Measurements from ENCODE around the gene IL31.
A peak's percentile ranks its signal among the peaks of the same experiment; 100 is the strongest.

Gene IL31

DNA sequence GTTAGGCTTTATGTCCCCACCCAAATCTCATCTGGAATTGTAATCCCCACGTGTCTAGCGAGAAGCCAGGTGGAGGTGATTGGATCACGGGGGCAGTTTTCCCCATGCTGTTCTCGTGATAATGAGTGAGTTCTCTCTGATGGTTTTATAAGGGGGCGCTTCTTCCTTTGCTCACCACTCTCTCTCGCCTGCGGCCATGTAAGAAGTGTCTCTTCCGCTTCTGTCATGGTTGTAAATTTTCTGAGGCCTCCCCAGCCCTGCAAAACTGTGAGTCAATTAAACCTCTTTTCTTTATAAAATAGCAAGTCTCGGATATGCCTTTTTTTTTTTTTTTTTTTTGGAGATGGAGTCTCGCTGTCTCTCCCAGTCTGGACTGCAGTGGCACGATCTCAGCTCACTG is 13.3 kb downstream of the IL31 start:
- peak overlapping the region in 1 of 2 donors; percentile 96 for H3K27ac Mint-ChIP-seq
- no peak for DNase-seq
- H3K9me3 Mint-ChIP-seq, result no peaks in the 10 kb centered on the region
- peaks cover 5% of the 10 kb centered on the region for H3K36me3 Mint-ChIP-seq (ENCODE audit: insufficient read depth)
- H3K4me3 Mint-ChIP-seq, result no peak overlapping the region
- peaks cover 13 to 23% of the 10 kb centered on the region in 2 donors for H3K4me1 Mint-ChIP-seq (ENCODE audit: low read depth in 2 of 2)
- peaks cover 0 to 12% of the 10 kb centered on the region in 2 donors for H3K27me3 Mint-ChIP-seq
- no peak for ATAC-seq (replicated peaks)

DNA sequence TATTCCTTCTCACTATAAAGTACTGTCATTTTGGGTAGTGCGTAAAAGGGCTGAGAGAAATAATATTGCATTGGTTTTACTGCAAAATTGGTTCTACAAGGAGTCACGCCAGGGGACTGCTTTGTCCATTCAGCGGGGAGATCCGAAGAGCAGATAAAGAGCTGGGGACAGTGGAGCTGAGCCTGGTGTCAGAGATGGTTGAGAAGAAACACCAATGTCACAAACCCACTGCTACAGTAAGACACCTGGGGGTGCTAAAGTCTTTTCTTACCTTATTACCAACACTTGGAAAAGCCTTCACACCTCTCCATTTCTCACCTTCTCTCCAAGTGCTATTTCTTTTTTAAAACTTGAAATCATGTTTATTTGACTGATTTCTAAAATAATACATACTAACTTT is 14.1 kb downstream of the IL31 start:
- Mint-ChIP-seq H3K4me1 (ENCODE audit: low read depth in 2 of 2) (peaks cover 11 to 23% of the 10 kb centered on the region in 2 donors), H3K4me3 (no peak overlapping the region), H3K27me3 (peaks cover 0 to 11% of the 10 kb centered on the region in 2 donors), H3K27ac (peak overlapping the region in 1 of 2 donors; percentile 19), H3K9me3 (no peaks in the 10 kb centered on the region), H3K36me3 (ENCODE audit: insufficient read depth) (peaks cover 5% of the 10 kb centered on the region)
- ATAC-seq (replicated peaks) (no peak), DNase-seq (no peak)

DNA sequence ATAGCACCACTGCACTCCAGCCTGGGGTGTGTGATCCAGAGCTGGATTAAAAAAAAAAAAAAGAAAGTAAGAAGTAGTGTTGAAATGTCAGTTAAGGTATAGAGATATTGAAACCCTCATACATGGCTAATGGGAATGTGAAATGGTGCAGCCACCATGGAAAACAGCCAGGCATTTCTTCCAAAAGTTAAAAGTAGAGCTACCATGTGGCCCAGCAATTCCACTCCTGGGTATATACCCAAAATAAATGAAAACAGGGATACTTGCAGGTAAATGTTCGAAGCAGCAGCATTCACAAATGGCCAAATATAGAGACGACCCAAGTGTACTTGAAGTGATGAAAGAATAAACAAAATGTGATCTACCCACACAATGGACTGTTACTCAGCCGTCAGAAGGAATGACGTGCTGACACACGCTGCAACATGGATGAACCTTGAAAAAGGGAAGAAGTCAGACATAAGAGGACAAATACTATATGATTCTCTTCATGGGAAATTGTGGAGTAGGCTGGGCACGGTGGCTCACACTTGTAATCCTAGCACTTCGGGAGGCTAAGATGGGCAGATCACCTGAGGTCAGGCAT is 15.2 kb downstream of the IL31 start:
- H3K4me3 Mint-ChIP-seq, result no peak overlapping the region
- no peak overlapping the region for H3K27ac Mint-ChIP-seq
- H3K9me3 Mint-ChIP-seq, result no peaks in the 10 kb centered on the region
- peaks cover 0 to 8% of the 10 kb centered on the region in 2 donors for H3K27me3 Mint-ChIP-seq
- DNase-seq (no peak), ATAC-seq (replicated peaks) (no peak)
- peaks cover 9 to 23% of the 10 kb centered on the region in 2 donors for H3K4me1 Mint-ChIP-seq (ENCODE audit: low read depth in 2 of 2)
- peaks cover 5% of the 10 kb centered on the region for H3K36me3 Mint-ChIP-seq (ENCODE audit: insufficient read depth)

DNA sequence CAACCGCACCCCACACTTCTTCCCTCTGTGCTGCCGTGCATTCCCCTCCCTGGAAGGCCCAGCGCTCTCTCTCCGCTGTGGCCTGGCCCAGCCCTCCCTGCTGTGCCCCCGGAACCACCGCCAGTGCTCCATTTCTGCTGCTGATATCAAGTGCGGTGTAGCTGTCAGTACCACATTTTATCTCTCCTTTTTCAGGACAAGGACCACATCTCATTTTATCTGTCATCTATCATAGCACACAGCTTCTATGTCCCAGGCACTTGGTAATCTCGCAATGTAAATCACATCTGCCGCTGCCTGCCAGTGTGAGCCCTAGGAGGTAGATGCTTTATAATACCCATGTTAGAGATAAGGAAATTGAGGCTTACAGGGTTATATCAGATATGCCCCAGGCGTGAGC is 18.3 kb downstream of the IL31 start:
- DNase-seq (no peak), ATAC-seq (replicated peaks) (no peak)
- peak overlapping the region in 1 of 2 donors; percentile 10 for H3K27ac Mint-ChIP-seq
- no peaks in the 10 kb centered on the region for H3K9me3 Mint-ChIP-seq
- H3K27me3 Mint-ChIP-seq, result peaks cover 0 to 8% of the 10 kb centered on the region in 2 donors
- no peak overlapping the region for H3K4me3 Mint-ChIP-seq
- no peaks in the 10 kb centered on the region for H3K36me3 Mint-ChIP-seq (ENCODE audit: insufficient read depth)
- H3K4me1 Mint-ChIP-seq (ENCODE audit: low read depth in 2 of 2), result peaks cover 0 to 4% of the 10 kb centered on the region in 2 donors

DNA sequence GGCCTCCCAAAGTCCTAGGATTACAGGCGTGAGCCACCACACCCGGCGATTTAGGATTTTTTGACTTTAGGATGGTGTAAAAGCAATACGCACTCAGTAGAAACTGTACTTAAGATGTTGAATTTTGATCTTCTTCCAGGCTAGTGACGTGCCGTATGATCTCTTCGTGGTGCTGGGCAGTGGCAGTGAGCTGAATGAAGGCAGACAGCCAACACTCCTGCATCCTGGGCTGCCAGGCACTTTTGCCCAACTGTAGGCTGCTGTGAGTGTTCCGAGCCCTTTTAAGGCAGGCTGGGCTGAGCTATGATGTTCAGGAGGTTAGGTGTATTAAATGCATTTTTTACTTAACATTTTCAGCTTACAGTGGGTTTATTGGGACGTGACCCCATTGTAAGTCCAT is 21.3 kb downstream of the IL31 start:
- H3K36me3 Mint-ChIP-seq (ENCODE audit: insufficient read depth), result no peaks in the 10 kb centered on the region
- DNase-seq (no peak), ATAC-seq (replicated peaks) (no peak)
- H3K9me3 Mint-ChIP-seq, result no peaks in the 10 kb centered on the region
- no peak overlapping the region for H3K4me3 Mint-ChIP-seq
- H3K27me3 Mint-ChIP-seq, result peaks cover 0 to 8% of the 10 kb centered on the region in 2 donors
- no peak overlapping the region for H3K27ac Mint-ChIP-seq
- H3K4me1 Mint-ChIP-seq (ENCODE audit: low read depth in 2 of 2), result no peaks in the 10 kb centered on the region

DNA sequence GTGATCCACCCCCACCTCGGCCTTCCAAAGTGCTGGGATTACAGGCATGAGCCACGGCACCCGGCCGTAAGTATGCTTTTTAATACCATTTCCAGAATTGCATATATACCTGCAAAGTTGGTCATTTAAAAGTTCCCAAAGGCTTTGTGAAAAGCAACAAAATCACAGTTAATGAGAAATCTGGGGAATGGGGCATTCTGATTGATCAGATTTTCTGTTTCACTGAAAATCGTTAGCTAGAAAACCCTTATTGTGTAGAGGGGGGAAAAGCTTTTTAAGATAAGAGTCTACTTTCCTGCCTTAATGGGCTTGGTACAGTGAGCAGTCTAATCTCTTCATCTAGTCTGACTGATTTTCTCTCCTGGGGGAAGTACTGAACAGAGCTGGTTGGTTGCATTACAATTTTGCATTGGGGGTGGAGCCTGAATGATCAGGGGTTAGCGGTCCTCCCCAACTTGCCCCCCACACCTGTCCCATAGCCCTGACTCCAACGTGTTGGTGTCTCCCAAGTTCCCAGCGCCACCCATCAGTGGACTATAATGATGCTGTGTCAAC is 23.8 kb downstream of the IL31 start:
- Mint-ChIP-seq H3K27me3 (no peaks in the 10 kb centered on the region), H3K36me3 (ENCODE audit: insufficient read depth) (no peaks in the 10 kb centered on the region), H3K9me3 (no peaks in the 10 kb centered on the region), H3K4me3 (no peak overlapping the region), H3K4me1 (ENCODE audit: low read depth in 2 of 2) (peaks cover 0 to 2% of the 10 kb centered on the region in 2 donors), H3K27ac (no peak overlapping the region)
- DNase-seq (no peak), ATAC-seq (replicated peaks) (no peak)

DNA sequence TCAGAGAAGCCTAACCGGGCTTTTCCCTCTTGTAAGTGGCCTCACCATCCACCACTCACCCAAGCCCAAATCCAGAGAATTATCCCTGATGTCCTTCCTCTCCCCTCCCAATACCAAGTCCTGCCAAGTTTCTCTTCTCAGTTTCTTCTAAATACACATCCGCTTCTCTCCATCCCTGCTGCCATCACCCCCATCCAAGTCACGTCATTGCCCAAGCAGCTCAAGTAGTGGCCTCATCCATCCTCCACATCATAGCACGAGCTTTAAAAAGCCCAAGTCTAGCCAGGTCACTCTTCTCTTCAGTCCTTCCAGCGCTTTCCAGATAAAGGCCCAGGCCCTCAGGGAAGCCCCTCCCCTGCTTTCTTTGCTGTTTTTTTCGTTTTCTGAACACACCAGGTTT is 25.4 kb downstream of the IL31 start:
- DNase-seq (no peak), ATAC-seq (replicated peaks) (no peak)
- Mint-ChIP-seq H3K4me1 (ENCODE audit: low read depth in 2 of 2) (peaks cover 0 to 2% of the 10 kb centered on the region in 2 donors), H3K27ac (no peak overlapping the region), H3K36me3 (ENCODE audit: insufficient read depth) (peaks cover 5% of the 10 kb centered on the region), H3K4me3 (no peak overlapping the region), H3K27me3 (no peaks in the 10 kb centered on the region), H3K9me3 (no peaks in the 10 kb centered on the region)

DNA sequence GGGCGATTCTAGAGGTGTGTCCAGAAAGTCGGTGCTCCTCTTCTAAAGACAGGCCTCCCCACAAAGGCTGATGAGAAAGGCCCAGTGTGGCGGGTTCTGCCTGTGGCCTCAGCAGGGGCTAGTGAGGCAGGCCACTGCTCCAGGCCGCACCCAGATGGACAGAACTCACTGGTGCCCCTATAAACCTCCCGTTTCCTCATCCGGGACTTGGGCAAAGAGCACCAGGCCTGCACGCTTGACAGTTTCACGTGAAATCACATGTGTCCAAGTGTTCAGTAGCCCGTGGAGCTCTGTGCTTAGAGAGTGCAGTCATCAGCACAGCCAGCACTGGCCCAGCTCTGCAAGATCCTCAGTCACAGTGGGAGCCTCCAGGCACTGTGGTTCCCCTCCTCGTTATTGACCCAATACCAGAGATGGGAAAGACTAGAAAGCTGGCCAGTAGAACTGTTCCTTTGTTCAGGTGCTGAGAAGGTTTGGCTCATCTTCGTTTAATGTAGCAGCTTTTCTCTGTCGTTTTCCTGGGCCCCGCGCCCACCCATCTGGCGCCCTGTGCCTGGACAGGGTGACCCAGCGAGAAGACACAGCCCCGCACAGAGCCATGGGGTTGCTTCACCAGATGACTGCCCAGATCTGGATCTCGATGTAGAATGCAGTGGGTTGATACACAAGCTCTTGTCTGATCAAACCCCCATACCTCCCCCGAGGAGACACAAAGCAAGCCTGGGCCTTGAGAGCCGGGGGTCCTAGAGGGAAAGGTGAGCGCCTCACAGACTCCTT is 26.3 kb downstream of the IL31 start:
- Mint-ChIP-seq H3K4me3 (no peak overlapping the region), H3K4me1 (ENCODE audit: low read depth in 2 of 2) (peaks cover 0 to 2% of the 10 kb centered on the region in 2 donors), H3K27me3 (no peaks in the 10 kb centered on the region), H3K36me3 (ENCODE audit: insufficient read depth) (peaks cover 7% of the 10 kb centered on the region), H3K9me3 (no peaks in the 10 kb centered on the region), H3K27ac (no peak overlapping the region)
- ATAC-seq (replicated peaks) (no peak), DNase-seq (no peak)

DNA sequence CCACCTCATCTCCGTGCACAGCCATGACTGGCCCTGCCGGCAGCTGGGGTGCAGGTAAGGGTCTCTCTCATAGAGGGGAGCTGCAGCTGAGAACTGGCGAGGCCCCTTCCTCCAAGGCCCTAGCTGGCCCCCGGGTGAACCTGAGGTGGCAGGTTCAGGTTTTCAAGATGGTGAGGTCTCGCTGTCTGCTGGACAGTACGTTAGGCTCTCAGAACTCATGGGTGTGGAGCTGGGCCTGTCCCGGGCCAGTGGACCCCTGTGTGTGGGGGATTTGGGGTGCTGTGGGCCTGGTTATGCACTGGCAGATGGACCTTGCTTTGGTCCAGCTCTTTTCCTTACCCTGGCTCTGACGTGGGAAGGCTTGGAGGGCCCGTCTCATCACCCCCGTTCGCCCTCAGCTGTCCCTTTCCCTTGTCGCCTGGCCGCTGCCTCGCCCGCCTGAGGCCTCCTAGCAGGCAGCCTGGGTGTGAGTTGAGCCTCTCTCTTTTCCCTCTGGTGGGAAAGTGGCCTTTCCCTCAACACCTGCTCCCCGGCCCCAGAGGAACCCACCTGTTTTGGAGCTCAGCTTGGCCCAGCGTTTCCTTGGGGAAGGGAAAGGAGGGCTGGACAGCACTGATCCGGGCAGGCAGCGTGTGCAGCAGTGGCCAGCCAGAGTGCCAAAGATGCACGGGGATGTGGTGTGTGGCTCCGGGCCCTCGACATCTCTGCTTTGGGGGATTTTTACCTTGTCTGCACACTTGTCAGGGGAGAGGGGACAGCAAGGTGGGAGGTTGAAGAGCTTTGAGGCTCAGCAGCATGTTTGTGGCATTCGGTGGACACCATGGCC is 28.3 kb downstream of the IL31 start:
- Mint-ChIP-seq H3K27ac (peak overlapping the region in 1 of 2 donors; percentile 67), H3K36me3 (ENCODE audit: insufficient read depth) (peaks cover 10% of the 10 kb centered on the region), H3K4me3 (no peak overlapping the region), H3K27me3 (no peaks in the 10 kb centered on the region), H3K4me1 (ENCODE audit: low read depth in 2 of 2) (peaks cover 0 to 2% of the 10 kb centered on the region in 2 donors), H3K9me3 (no peaks in the 10 kb centered on the region)
- ATAC-seq (replicated peaks) (no peak), DNase-seq (no peak)

DNA sequence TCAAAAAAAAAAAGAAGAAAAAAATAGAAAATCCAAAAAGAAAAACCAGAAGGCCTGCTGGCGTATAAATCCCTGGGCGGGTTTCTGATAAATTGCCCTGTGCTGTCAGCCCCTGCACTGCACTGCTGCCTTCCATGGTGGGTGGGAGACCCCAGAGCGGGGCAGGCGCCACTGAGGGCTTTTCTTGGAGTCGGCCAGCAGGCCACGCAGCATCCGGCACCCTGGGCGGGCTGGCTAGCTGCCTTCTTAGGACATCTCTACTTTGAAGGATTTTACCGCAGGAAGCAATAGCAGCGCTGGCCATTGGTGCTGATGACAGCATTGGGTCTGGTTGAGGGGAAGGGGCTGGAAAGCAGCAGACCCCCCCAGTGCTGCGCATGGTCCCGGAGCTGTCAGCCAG is 29.1 kb downstream of the IL31 start:
- Mint-ChIP-seq H3K27ac (no peak overlapping the region), H3K4me1 (ENCODE audit: low read depth in 2 of 2) (peaks cover 0 to 2% of the 10 kb centered on the region in 2 donors), H3K36me3 (ENCODE audit: insufficient read depth) (peaks cover 10% of the 10 kb centered on the region), H3K4me3 (no peak overlapping the region), H3K27me3 (no peaks in the 10 kb centered on the region), H3K9me3 (no peaks in the 10 kb centered on the region)
- DNase-seq, result no peak
- no peak for ATAC-seq (replicated peaks)

DNA sequence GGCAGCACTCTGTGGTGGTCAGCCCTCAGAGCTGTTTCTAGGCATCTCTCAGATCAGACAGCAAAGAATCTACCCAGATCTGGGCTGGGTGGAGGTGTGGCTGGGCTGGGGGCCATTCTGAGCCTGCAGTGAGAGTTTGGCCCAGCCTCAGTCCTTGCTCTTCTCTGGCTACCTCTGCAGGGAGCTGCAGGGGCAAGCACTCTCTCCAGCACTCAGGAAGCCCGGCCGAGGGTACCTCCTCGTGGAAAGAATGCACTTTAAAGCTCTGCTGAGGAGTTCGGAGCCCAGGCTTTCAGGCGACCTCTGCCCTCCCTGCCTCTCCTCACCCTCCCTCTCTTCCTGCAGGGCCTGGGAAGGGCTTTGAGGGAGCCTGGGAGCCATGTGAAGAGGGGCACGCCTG is 31.2 kb downstream of the IL31 start:
- no peak overlapping the region for H3K27ac Mint-ChIP-seq
- H3K4me3 Mint-ChIP-seq, result no peak overlapping the region
- H3K4me1 Mint-ChIP-seq (ENCODE audit: low read depth in 2 of 2), result peaks cover 0 to 2% of the 10 kb centered on the region in 2 donors
- H3K36me3 Mint-ChIP-seq (ENCODE audit: insufficient read depth), result peaks cover 26% of the 10 kb centered on the region
- ATAC-seq (replicated peaks) (no peak), DNase-seq (no peak)
- no peaks in the 10 kb centered on the region for H3K27me3 Mint-ChIP-seq
- no peaks in the 10 kb centered on the region for H3K9me3 Mint-ChIP-seq

DNA sequence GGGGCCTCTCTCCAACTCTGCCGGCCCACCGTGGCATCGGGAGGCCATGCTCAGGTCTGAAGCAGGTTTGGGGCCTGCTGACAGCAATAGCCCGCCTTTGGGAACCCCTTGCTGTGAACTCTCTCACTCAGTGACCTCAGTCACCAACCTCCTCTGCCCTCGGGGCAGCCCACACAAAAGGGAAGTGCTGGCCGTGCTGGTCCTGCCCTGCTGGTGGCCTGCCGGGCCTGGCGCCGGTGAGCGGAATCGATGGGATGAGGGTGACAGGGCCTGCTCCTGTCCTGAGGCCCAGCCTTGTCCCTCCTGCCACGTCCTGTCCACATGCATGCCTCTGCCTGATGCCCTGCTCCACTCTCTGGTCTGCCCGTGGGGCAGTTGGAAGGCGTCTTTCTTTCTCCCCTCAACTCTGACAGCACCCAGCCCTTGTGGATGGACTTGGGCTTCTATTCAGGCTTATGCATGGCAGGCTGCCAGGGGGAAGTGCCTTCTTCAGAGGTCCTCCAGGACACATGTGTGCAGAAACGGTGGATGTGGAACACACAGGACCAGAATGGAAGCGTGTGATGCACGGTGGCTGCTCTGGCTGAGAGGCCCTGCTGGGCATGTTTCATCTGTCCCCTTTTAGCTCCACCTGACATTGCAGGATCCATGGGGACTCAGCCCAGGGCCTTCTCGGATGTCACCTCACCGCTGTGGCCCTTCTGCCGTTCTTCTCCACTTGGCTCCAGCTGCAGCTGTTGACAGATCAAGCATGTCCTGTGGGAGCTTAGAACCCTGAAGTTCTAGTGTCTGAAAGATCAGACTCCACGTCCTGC is 31.9 kb downstream of the IL31 start:
- Mint-ChIP-seq H3K4me3 (no peak overlapping the region), H3K36me3 (ENCODE audit: insufficient read depth) (peaks cover 34% of the 10 kb centered on the region), H3K9me3 (no peaks in the 10 kb centered on the region), H3K4me1 (ENCODE audit: low read depth in 2 of 2) (peaks cover 0 to 2% of the 10 kb centered on the region in 2 donors), H3K27me3 (no peaks in the 10 kb centered on the region), H3K27ac (no peak overlapping the region)
- ATAC-seq (replicated peaks), result no peak
- DNase-seq, result no peak

Data from effector memory CD8-positive, alpha-beta T cell (primary cell).